Astrocyte of the spinal cord (primary cell): ENCODE results near the gene KRTAP4-5.
"Not testable (repeated sequence)": the region's sequence is repeated elsewhere in the genome, so short reads cannot be mapped to it uniquely, and the experiment has no call there.

ENCODE experiments used
- DNase-seq: peaks from one replicate; pipeline ENCODE4 v3.0.0; 2011; ENCODE audit warnings: low read depth, low spot score
- H3K4me3 ChIP-seq: 2 replicates; pipeline ENCODE4 v1.5.1; 2011; ENCODE audit warnings: low read depth, mild to moderate bottlenecking, low read length, moderate library complexity
- in situ Hi-C: cut with HindIII; loops from 2 replicates; pipeline ENCODE4 v1.10.0; 2017; ENCODE audit warnings: low sequenced_read_pairs
- TF ChIP-seq, protein P1 (sequence below): IDR thresholded peaks from 2 replicates; pipeline ENCODE4 v1.5.1; 2012; ENCODE audit warnings: low read depth, mild to moderate bottlenecking, low read length, inconsistent platforms

KRTAP4-5 gene

GRCh38 chr17:41149652-41149985 is at the start of gene KRTAP4-5:
TSS of gene KRTAP4-5 (minus strand) at chr17:41149825. CDS start at chr17:41149767, 58 bp downstream.
- in situ Hi-C loops: no loop called here
- no peak within 1 kb of the TSS for H3K4me3 ChIP-seq
- TF ChIP-seq, protein P1, sequence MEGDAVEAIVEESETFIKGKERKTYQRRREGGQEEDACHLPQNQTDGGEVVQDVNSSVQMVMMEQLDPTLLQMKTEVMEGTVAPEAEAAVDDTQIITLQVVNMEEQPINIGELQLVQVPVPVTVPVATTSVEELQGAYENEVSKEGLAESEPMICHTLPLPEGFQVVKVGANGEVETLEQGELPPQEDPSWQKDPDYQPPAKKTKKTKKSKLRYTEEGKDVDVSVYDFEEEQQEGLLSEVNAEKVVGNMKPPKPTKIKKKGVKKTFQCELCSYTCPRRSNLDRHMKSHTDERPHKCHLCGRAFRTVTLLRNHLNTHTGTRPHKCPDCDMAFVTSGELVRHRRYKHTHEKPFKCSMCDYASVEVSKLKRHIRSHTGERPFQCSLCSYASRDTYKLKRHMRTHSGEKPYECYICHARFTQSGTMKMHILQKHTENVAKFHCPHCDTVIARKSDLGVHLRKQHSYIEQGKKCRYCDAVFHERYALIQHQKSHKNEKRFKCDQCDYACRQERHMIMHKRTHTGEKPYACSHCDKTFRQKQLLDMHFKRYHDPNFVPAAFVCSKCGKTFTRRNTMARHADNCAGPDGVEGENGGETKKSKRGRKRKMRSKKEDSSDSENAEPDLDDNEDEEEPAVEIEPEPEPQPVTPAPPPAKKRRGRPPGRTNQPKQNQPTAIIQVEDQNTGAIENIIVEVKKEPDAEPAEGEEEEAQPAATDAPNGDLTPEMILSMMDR: no peak
- no peak for DNase-seq

GRCh38 chr17:41196068-41196467 is 46.4 kb upstream of the KRTAP4-5 start:
- H3K4me3 ChIP-seq: no peak overlapping the region
- DNase-seq: no peak
- TF ChIP-seq, protein P1: no peak
- in situ Hi-C loops: no loop called here

- in situ Hi-C loops: no loop called here
- H3K4me3 ChIP-seq: no peak overlapping the region
- DNase-seq: no peak
- TF ChIP-seq, protein P1: no peak
Measured at GRCh38 chr17:41190328-41190727, 40.7 kb upstream of the KRTAP4-5 start.

DNA sequence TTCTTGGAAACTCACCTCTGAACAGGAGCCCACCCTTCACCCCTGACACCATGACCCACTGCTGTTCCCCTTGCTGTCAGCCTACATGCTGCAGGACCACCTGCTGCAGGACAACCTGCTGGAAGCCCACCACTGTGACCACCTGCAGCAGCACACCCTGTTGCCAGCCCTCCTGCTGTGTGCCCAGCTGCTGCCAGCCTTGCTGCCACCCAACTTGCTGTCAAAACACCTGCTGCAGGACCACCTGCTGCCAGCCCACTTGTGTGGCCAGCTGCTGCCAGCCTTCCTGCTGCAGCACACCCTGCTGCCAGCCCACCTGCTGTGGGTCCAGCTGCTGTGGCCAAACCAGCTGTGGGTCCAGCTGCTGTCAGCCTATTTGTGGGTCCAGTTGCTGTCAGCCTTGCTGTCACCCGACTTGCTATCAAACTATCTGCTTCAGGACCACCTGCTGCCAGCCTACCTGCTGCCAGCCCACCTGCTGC is 40.3 kb upstream of the KRTAP4-5 start, which contains the start of gene KRTAP9-1:
KRTAP9-1 (plus strand) TSS at position 51 of the 482 bp plus-strand sequence; CDS start at position 51, 0 bp downstream.
- H3K4me3 ChIP-seq, in situ Hi-C loops, DNase-seq: not testable (repeated sequence)

- TF ChIP-seq, protein P1: no peak
- DNase-seq: no peak
- no peak overlapping the region for H3K4me3 ChIP-seq
- in situ Hi-C loops: no loop called here
Measured at GRCh38 chr17:41186872-41187271, 37.2 kb upstream of the KRTAP4-5 start.

- in situ Hi-C loops: no loop called here
- H3K4me3 ChIP-seq: no peak overlapping the region
- no peak for DNase-seq
- TF ChIP-seq, protein P1: no peak
Measured at GRCh38 chr17:41185001-41185400, 35.4 kb upstream of the KRTAP4-5 start.

DNA sequence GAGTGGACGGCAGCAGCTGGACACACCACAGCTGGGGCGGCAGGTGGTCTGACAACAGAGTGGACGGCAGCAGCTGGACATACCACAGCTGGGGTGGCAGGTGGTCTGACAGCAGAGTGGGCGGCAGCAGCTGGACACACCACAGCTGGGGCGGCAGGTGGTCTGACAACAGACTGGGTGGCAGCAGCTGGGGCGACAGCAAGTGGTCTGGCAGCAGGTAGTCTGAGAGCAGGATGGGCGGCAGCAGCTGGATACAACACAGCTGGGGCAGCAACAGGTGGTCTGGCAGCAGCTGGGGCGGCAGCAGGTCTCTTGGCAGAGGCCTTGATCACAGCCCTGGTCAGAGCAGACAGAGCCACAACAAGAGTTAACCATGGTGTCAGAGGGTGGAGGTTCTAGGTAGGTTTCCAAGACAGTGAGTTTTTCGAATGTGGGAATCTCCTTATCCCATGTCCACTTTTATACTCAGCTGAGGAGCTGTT is 34.9 kb upstream of the KRTAP4-5 start, which contains the start of gene KRTAP4-1:
KRTAP4-1 (minus strand) TSS at position 432 of the 482 bp plus-strand sequence; CDS start at position 375, 57 bp downstream.
- in situ Hi-C loops: no loop called here
- DNase-seq: no peak
- H3K4me3 ChIP-seq: no peak within 1 kb of the TSS
- TF ChIP-seq, protein P1: no peak
